ENCODE data around the gene C5orf58.

C5orf58 gene

DNA sequence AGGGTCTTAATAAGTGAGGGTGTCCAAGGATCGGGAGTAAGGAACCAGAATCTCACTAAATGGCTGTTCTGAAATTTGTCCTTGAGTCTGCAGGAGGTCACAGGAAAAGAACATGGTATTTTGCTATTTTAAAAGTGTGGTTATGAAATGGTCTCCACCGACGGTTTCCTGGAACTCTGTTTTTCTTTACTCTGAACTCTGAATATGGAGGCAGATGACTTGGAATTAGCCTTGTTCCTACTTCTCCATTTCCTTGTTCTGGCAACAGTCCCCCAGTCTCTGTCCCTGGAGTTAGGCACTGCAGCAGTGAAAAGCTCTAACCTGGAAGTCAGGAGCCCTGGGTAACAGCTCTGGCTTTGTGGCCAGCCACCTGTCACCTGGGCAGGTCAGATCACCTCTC is 46.6 kb upstream of the C5orf58 start:
- Histone ChIP-seq H3K9ac (ENCODE audit: low read length) (no peak overlapping the region), H3K27me3 (ENCODE audit: insufficient read depth, low read length) (no peaks in the 10 kb centered on the region), H3K27ac (ENCODE audit: low read depth, low read length, poor library complexity, severe bottlenecking) (no peak overlapping the region), H3K4me2 (ENCODE audit: low read length) (no peak overlapping the region), H3K36me3 (ENCODE audit: insufficient read depth, low read length) (no peaks in the 10 kb centered on the region), H3K4me3 (ENCODE audit: low read depth, low read length, poor library complexity, severe bottlenecking) (no peak overlapping the region), H4K20me1 (ENCODE audit: insufficient read depth, low read length) (no peaks in the 10 kb centered on the region), H3F3A (ENCODE audit: insufficient read depth, low read length) (no peaks in the 10 kb centered on the region), H3K4me1 (ENCODE audit: insufficient read depth, low read length, severe bottlenecking) (no peaks in the 10 kb centered on the region), H3K9me3 (ENCODE audit: low read length) (no peaks in the 10 kb centered on the region), H3K9me2 (ENCODE audit: low read depth, low read length) (no peaks in the 10 kb centered on the region), H2AFZ (ENCODE audit: low read length) (no peak overlapping the region), H3K79me2 (ENCODE audit: insufficient read depth, low read length) (no peaks in the 10 kb centered on the region)
- TF ChIP-seq EZH2 (IDR thresholded peaks at IDR 0.05; ENCODE audit: borderline replicate concordance, low read length) = no peak
- TF ChIP-seq, protein P1, sequence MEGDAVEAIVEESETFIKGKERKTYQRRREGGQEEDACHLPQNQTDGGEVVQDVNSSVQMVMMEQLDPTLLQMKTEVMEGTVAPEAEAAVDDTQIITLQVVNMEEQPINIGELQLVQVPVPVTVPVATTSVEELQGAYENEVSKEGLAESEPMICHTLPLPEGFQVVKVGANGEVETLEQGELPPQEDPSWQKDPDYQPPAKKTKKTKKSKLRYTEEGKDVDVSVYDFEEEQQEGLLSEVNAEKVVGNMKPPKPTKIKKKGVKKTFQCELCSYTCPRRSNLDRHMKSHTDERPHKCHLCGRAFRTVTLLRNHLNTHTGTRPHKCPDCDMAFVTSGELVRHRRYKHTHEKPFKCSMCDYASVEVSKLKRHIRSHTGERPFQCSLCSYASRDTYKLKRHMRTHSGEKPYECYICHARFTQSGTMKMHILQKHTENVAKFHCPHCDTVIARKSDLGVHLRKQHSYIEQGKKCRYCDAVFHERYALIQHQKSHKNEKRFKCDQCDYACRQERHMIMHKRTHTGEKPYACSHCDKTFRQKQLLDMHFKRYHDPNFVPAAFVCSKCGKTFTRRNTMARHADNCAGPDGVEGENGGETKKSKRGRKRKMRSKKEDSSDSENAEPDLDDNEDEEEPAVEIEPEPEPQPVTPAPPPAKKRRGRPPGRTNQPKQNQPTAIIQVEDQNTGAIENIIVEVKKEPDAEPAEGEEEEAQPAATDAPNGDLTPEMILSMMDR (IDR thresholded peaks at IDR 0.05; ENCODE audit: low read length) = no peak

DNA sequence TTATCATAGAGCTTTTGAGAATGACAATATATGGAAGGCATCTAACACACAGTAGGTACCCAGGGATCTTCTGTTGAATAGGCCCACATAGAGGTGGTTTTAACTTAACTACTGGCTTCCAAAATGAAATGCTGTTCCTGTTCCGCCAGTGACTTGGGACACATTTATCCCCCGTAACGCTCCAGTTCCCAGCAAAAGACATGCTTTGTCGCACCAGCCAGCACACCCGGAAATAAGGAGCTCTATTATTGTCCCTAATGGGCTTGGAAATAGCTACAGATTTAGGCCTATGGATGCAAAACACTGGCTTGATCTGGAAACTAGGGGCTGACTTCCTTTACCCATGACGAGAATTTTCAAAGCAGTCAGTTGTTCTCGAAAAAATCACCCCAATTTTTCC is 45.9 kb upstream of the C5orf58 start:
- no peaks in the 10 kb centered on the region for H3F3A ChIP-seq (ENCODE audit: insufficient read depth, low read length)
- TF ChIP-seq, protein P1 (IDR thresholded peaks at IDR 0.05; ENCODE audit: low read length) = no peak
- TF ChIP-seq EZH2 (IDR thresholded peaks at IDR 0.05; ENCODE audit: borderline replicate concordance, low read length) = no peak
- H2AFZ ChIP-seq (ENCODE audit: low read length) = no peak overlapping the region
- H3K9ac ChIP-seq (ENCODE audit: low read length) = no peak overlapping the region
- H3K9me2 ChIP-seq (ENCODE audit: low read depth, low read length) = no peaks in the 10 kb centered on the region
- no peaks in the 10 kb centered on the region for H3K4me1 ChIP-seq (ENCODE audit: insufficient read depth, low read length, severe bottlenecking)
- H3K36me3 ChIP-seq (ENCODE audit: insufficient read depth, low read length) = no peaks in the 10 kb centered on the region
- no peak overlapping the region for H3K4me2 ChIP-seq (ENCODE audit: low read length)
- no peaks in the 10 kb centered on the region for H3K9me3 ChIP-seq (ENCODE audit: low read length)
- H3K79me2 ChIP-seq (ENCODE audit: insufficient read depth, low read length) = no peaks in the 10 kb centered on the region
- H3K27ac ChIP-seq (ENCODE audit: low read depth, low read length, poor library complexity, severe bottlenecking) = no peak overlapping the region
- H3K27me3 ChIP-seq (ENCODE audit: insufficient read depth, low read length) = no peaks in the 10 kb centered on the region
- no peak overlapping the region for H3K4me3 ChIP-seq (ENCODE audit: low read depth, low read length, poor library complexity, severe bottlenecking)
- no peaks in the 10 kb centered on the region for H4K20me1 ChIP-seq (ENCODE audit: insufficient read depth, low read length)

DNA sequence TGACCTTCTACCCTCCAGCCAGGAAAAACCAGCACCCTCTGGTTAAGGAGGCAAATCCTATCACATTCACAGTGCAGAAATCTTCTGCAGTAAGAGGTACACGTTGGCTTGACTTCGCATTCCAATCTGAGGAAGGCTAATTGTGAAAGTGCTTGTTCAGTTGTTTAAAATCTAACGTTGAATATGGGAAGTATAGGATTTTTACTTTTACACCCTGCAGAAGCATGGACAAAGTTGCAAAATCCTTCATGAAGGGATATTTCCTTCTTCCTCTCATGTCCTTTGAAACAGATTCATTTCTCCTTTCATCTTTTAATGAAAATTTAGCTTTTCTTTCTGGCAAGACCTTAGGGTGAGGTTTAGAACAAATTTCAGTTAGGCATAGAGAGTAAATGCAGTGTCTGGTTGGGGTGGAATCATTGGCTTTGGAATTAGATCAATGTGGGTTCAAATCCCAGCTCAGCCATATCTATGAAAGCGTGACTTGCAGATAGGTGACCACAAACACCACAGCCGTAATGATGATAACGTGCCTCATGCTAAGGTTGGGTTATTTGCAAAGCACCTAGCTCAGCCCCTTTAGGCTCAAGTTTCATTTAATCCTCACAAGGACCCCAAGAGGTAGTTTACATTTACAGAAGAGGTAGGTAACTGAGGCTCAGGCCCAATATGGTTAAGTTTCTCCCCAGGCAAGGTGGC is 42.2 kb upstream of the C5orf58 start:
- H3K4me1 ChIP-seq (ENCODE audit: insufficient read depth, low read length, severe bottlenecking) = no peaks in the 10 kb centered on the region
- H4K20me1 ChIP-seq (ENCODE audit: insufficient read depth, low read length) = no peaks in the 10 kb centered on the region
- no peak for TF ChIP-seq EZH2 (IDR thresholded peaks at IDR 0.05; ENCODE audit: borderline replicate concordance, low read length)
- TF ChIP-seq, protein P1 (IDR thresholded peaks at IDR 0.05; ENCODE audit: low read length) = no peak
- H3K4me2 ChIP-seq (ENCODE audit: low read length) = no peak overlapping the region
- no peaks in the 10 kb centered on the region for H3K9me2 ChIP-seq (ENCODE audit: low read depth, low read length)
- H3K4me3 ChIP-seq (ENCODE audit: low read depth, low read length, poor library complexity, severe bottlenecking) = no peak overlapping the region
- H3K36me3 ChIP-seq (ENCODE audit: insufficient read depth, low read length) = no peaks in the 10 kb centered on the region
- H3K27ac ChIP-seq (ENCODE audit: low read depth, low read length, poor library complexity, severe bottlenecking) = no peak overlapping the region
- H3F3A ChIP-seq (ENCODE audit: insufficient read depth, low read length) = no peaks in the 10 kb centered on the region
- no peak overlapping the region for H2AFZ ChIP-seq (ENCODE audit: low read length)
- no peaks in the 10 kb centered on the region for H3K79me2 ChIP-seq (ENCODE audit: insufficient read depth, low read length)
- H3K27me3 ChIP-seq (ENCODE audit: insufficient read depth, low read length) = no peaks in the 10 kb centered on the region
- H3K9me3 ChIP-seq (ENCODE audit: low read length) = no peaks in the 10 kb centered on the region
- H3K9ac ChIP-seq (ENCODE audit: low read length) = no peak overlapping the region

All from OCI-LY1 (cell line).